A549 (cell line): ENCODE results near the gene EFHC1. TPM values are rescaled to one million over a fixed set of nuclear protein-coding genes. Genes with fewer than 3 reads are reported as not detected.
A peak's percentile ranks its signal among the peaks of the same experiment; 100 is the strongest.

Experiments used
- ATAC-seq, 2 experiments: fragments of 200-7000 bp in 1 of 2; fragments of >200 bp in 1 of 2; cut with Nextera tagmentation in 1 of 2; cut with Tn5 transposase in 1 of 2; 3 replicates each; pipeline versions ENCODE4 v1.8.0 to v1.9.1; 2018 to 2020; ENCODE audit warnings: mild to moderate bottlenecking in 1 of 2, moderate library complexity in 1 of 2
- CTCF ChIA-PET: fragments of 300-600 bp; sonication (Branson Sonifier 250); formaldehyde crosslinking; extraction: SDS; loops from one replicate; lab custom pipeline; 2021; ENCODE audit warnings: antibody characterized with exemption, inconsistent platforms; lab: Yijun Ruan, JAX
- POLR2A ChIA-PET: fragments of 350-600 bp; formaldehyde crosslinking; extraction: SDS; loops from one replicate; lab custom pipeline; 2021; ENCODE audit warnings: antibody characterized with exemption, inconsistent platforms; lab: Yijun Ruan, JAX
- DNase-seq, 2 experiments: peaks; one replicate each; pipeline versions ENCODE4 v3.0.0 to v3.0.0-alpha.2; 2011 to 2016; ENCODE audit warnings: low read depth in 1 of 2, low spot score in 1 of 2
- FAIRE-seq: peaks from 2 replicates; lab custom pipeline; 2011; peaks lifted over from hg19 to GRCh38; lab: Jason Lieb, UNC
- H3K27ac ChIP-seq, 2 experiments: fragments of >200 bp; sonication (Bioruptor Twin); formaldehyde crosslinking; 3 replicates each; pipeline ENCODE4 v1.5.1; 2016 to 2017
- H3K4me1 ChIP-seq: fragments of >200 bp; sonication (Bioruptor Twin); formaldehyde crosslinking; 3 replicates; pipeline ENCODE4 v1.6.1; 2016
- H3K4me2 ChIP-seq: fragments of >200 bp; sonication (Bioruptor Twin); formaldehyde crosslinking; 3 replicates; pipeline ENCODE4 v1.6.1; 2016
- H3K4me3 ChIP-seq: fragments of >200 bp; sonication (Bioruptor Twin); formaldehyde crosslinking; 3 replicates; pipeline ENCODE4 v1.5.1; 2016
- H3K9me3 ChIP-seq: fragments of >200 bp; sonication (Bioruptor Twin); formaldehyde crosslinking; 3 replicates; pipeline ENCODE4 v1.6.1; 2016
- CEBPB ChIP-seq, 2 experiments: fragments of >200 bp in 1 of 2; sonication (Bioruptor Twin) in 1 of 2; formaldehyde crosslinking in 1 of 2; IDR thresholded peaks; 2 replicates each; pipeline ENCODE4 v1.6.1; 2012 to 2016
- FOSB ChIP-seq: fragments of 250-450 bp; sonication (Bioruptor Pico); IDR thresholded peaks from 2 replicates; pipeline ENCODE4 v1.5.0; 2020; ENCODE audit warnings: mild to moderate bottlenecking, moderate library complexity
- FOSL2 ChIP-seq, 2 experiments: fragments of 450-650 bp in 1 of 2; fragments of >200 bp in 1 of 2; sonication (Bioruptor Twin) in 1 of 2; formaldehyde crosslinking; IDR thresholded peaks; 2 replicates each; pipeline versions ENCODE4 v1.5.0 to v1.6.1; 2016 to 2020; ENCODE audit warnings: mild to moderate bottlenecking in 1 of 2, moderate library complexity in 1 of 2
- HOXB13 ChIP-seq: fragments of 250-450 bp; sonication (Bioruptor Pico); IDR thresholded peaks from 2 replicates; pipeline ENCODE4 v1.5.0; 2020; ENCODE audit warnings: low read depth, mild to moderate bottlenecking, moderate library complexity
- JUN ChIP-seq, 2 experiments: fragments of >200 bp; sonication (Bioruptor Twin); formaldehyde crosslinking; IDR thresholded peaks; 2 replicates in 1 of 2; 3 replicates in 1 of 2; pipeline ENCODE4 v1.6.1; 2016 to 2017
- MAFK ChIP-seq: fragments of 450-650 bp; IDR thresholded peaks from 2 replicates; pipeline ENCODE4 v1.6.1; 2014; ENCODE audit not compliant: partially characterized antibody
- NFE2L2 ChIP-seq: fragments of 150-350 bp; conservative IDR thresholded peaks from 2 replicates; pipeline ENCODE4 v1.6.1; 2014; ENCODE audit warnings: low read length
- NPAS2 ChIP-seq: fragments of 250-450 bp; sonication (Bioruptor Pico); IDR thresholded peaks from 2 replicates; pipeline ENCODE4 v1.8.0; 2022; ENCODE audit warnings: mild to moderate bottlenecking, moderate library complexity, borderline replicate concordance
- ZC3H11A ChIP-seq: fragments of 450-650 bp; IDR thresholded peaks from 2 replicates; pipeline ENCODE4 v1.6.1; 2014; ENCODE audit warnings: antibody characterized with exemption, mild to moderate bottlenecking
- ZSCAN20 ChIP-seq: fragments of 250-450 bp; sonication (Bioruptor Pico); IDR thresholded peaks from 2 replicates; pipeline ENCODE4 v1.8.0; 2022; ENCODE audit warnings: mild to moderate bottlenecking, moderate library complexity
- WGBS: methylation state at CpG from one replicate; pipeline ENCODE4 v1.1.6; 2017; ENCODE audit errors: missing lambda C conversion rate; 5-methylcytosine and 5-hydroxymethylcytosine counted together
- polyA plus RNA-seq, 4 experiments: library from polyadenylated mRNA; depleted of rRNA in 3 of 4; stranded (reverse); fragments of >200 nt; fragmentation: RNase III in 1 of 4; extraction: RNeasy Plus Mini Kit Qiagen cat#74134 plus additional on column Dnase treatment in 1 of 4; gene quantifications; 2 replicates in 3 of 4; 3 replicates in 1 of 4; pipeline ENCODE4 v1.2.3, GENCODE V29; 2011 to 2017
- TF ChIP-seq, protein P1 (sequence below): fragments of 250-450 bp; sonication (Bioruptor Pico); IDR thresholded peaks from 2 replicates; pipeline ENCODE4 v1.5.0; 2020; ENCODE audit warnings: low read depth, mild to moderate bottlenecking, moderate library complexity
- TF ChIP-seq, protein P2 (sequence below): fragments of 200-600 bp; sonication (generic); IDR thresholded peaks from 2 replicates; pipeline ENCODE4 v1.6.1; 2016; ENCODE audit warnings: antibody characterized with exemption, mild to moderate bottlenecking, moderate library complexity
- TF ChIP-seq, protein P3 (sequence below): fragments of 150-350 bp; IDR thresholded peaks from 2 replicates; pipeline ENCODE4 v1.6.1; 2014; ENCODE audit warnings: low read depth, mild to moderate bottlenecking, low read length

Gene EFHC1
- polyA plus RNA-seq, 2 of the 4 experiments (the other 2 are of a cell fraction) = 14.0 to 46.7 TPM

DNA sequence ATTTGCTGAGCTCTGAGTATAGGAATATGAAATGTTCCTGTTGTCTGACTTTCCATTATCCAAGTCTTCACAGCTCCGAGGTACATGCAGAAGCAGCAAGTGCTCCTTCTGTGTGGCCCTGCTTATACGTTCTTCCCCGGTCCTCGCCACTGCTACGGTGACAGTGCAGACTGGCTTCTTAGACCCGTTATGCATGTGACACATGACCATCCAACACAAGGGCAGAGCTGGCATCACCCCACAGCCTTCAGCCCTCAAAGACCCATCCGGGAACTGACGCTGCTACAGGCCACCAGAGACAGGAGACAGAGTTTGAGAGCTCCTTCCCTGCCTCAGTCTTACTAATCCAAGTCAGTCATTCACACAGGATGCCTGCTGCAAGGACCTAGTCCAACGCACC lies 86.3 kb downstream of the EFHC1 start:
- no peaks in the 10 kb centered on the region for H3K9me3 ChIP-seq
- no peak for TF ChIP-seq FOSB (CRISPR knock-in tag)
- TF ChIP-seq, protein P1, sequence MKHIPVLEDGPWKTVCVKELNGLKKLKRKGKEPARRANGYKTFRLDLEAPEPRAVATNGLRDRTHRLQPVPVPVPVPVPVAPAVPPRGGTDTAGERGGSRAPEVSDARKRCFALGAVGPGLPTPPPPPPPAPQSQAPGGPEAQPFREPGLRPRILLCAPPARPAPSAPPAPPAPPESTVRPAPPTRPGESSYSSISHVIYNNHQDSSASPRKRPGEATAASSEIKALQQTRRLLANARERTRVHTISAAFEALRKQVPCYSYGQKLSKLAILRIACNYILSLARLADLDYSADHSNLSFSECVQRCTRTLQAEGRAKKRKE (CRISPR knock-in tag) = no peak
- TF ChIP-seq ZC3H11A = no peak
- TF ChIP-seq, protein P2, sequence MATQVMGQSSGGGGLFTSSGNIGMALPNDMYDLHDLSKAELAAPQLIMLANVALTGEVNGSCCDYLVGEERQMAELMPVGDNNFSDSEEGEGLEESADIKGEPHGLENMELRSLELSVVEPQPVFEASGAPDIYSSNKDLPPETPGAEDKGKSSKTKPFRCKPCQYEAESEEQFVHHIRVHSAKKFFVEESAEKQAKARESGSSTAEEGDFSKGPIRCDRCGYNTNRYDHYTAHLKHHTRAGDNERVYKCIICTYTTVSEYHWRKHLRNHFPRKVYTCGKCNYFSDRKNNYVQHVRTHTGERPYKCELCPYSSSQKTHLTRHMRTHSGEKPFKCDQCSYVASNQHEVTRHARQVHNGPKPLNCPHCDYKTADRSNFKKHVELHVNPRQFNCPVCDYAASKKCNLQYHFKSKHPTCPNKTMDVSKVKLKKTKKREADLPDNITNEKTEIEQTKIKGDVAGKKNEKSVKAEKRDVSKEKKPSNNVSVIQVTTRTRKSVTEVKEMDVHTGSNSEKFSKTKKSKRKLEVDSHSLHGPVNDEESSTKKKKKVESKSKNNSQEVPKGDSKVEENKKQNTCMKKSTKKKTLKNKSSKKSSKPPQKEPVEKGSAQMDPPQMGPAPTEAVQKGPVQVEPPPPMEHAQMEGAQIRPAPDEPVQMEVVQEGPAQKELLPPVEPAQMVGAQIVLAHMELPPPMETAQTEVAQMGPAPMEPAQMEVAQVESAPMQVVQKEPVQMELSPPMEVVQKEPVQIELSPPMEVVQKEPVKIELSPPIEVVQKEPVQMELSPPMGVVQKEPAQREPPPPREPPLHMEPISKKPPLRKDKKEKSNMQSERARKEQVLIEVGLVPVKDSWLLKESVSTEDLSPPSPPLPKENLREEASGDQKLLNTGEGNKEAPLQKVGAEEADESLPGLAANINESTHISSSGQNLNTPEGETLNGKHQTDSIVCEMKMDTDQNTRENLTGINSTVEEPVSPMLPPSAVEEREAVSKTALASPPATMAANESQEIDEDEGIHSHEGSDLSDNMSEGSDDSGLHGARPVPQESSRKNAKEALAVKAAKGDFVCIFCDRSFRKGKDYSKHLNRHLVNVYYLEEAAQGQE = no peak
- TF ChIP-seq NPAS2 (CRISPR knock-in tag) = no peak
- TF ChIP-seq, all 56 proteins: peak for 0
- FAIRE-seq (no peak), DNase-seq (no peak), ATAC-seq (no peak)
- H3K4me2 ChIP-seq = no peak overlapping the region
- peak overlapping the region in 1 of 2 experiments; percentile 97; a peak in 3 of 6 replicates for H3K27ac ChIP-seq
- WGBS = 79% methylated on average over 9 of the region's 9 CpGs
- H3K4me3 ChIP-seq = no peak overlapping the region
- ChIA-PET POLR2A (no interaction called here), CTCF (interaction anchor here (0.8 kb wide), 1 partner anchor 90 kb away, joined by 4 read pairs; no protein-coding TSS in a partner anchor)
- peaks cover 46% of the 10 kb centered on the region for H3K4me1 ChIP-seq

DNA sequence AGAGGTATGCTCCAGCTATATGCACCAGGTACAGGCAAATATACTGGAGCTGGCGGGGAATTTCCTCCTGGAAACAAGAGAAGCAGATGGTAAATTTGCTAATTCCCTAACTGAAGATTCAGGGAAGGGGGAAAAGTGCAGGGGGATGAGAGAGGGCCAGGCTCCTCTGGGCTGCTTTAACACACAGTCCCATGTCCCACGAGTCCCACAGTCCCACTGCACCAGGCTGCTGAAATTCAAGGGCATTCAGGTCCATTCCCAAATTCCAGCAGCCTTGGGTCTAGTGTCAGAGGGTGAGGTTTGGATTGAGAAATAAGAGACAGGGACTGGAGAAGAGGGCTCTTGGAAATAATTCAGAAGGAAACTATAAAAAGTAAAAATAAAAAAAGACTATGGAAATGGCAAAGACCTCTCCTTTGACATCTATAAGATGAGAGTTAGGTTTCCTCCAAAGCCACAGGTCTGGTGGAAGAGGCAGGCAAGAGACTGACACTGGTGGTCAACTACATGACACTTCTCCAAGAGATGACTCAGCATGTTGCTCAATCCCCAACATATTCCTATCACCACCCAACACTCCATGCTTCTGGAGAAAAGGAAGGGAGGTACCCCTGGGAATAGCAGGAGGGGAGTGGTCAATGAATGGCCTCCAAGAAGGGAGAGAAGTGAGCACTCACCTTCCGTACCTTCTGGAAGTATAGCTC lies 87.6 kb downstream of the EFHC1 start:
- peak overlapping the region; percentile 32; the same call in 2 of the 3 replicates for H3K4me2 ChIP-seq
- DNase-seq = peak in 1 of 2 experiments; percentile 26

DNA sequence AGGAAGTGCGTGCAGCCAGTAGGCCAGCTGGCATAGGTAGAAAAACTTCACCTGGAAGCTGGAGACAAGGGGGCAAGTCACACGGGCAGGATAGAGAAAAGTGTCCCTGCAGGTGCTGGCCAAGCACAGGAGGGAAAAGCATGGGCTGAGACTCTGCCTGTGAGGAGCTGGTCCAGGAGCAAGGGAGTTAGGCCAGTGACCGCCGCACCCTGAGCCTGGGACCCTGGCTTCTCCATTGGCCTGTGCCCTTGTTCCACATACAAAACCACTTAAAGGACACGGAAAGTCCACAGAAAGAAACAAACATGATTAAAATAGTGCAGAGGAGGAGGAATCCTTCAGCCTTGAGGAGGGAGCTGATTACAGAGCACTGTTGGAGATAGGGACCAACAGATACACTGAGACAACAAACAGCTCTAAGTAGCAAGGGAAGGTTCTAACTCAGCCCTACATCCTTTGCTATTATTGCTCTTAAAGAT lies 88.2 kb downstream of the EFHC1 start:
- Histone ChIP-seq H3K4me1 (peaks cover 54% of the 10 kb centered on the region), H3K4me3 (no peak overlapping the region), H3K27ac (peak overlapping the region; percentile 55 to 78), H3K9me3 (no peaks in the 10 kb centered on the region)
- CTCF ChIA-PET = interaction anchor here (0.9 to 1.8 kb wide), 2 partner anchors 68 to 143 kb away, joined by 3 to 5 read pairs; partner anchors contain the start of gene TRAM2
- POLR2A ChIA-PET = no interaction called here
- no peak for ATAC-seq
- 92% methylated on average over 5 of the region's 5 CpGs for WGBS
- TF ChIP-seq, protein P3, sequence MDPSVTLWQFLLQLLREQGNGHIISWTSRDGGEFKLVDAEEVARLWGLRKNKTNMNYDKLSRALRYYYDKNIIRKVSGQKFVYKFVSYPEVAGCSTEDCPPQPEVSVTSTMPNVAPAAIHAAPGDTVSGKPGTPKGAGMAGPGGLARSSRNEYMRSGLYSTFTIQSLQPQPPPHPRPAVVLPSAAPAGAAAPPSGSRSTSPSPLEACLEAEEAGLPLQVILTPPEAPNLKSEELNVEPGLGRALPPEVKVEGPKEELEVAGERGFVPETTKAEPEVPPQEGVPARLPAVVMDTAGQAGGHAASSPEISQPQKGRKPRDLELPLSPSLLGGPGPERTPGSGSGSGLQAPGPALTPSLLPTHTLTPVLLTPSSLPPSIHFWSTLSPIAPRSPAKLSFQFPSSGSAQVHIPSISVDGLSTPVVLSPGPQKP = no peak
- TF ChIP-seq JUN (IDR thresholded peaks at IDR 0.05) (no peak), HOXB13 (no peak)
- TF ChIP-seq, all 56 proteins: peak for 0
- H3K4me2 ChIP-seq = peak overlapping the region; percentile 32; the same call in 2 of the 3 replicates
- DNase-seq (no peak), FAIRE-seq (no peak)

More for the DNA sequence above, 87.6 kb downstream of the EFHC1 start:
- POLR2A ChIA-PET = no interaction called here
- Histone ChIP-seq H3K9me3 (no peaks in the 10 kb centered on the region), H3K27ac (peak overlapping the region; percentile 55 to 78), H3K4me1 (peaks cover 54% of the 10 kb centered on the region), H3K4me3 (no peak overlapping the region)
- no peak for ATAC-seq
- CTCF ChIA-PET = interaction anchor here (0.8 to 1.8 kb wide), 3 partner anchors 68 to 143 kb away, joined by 3 to 5 read pairs (median 4); partner anchors contain the start of gene TRAM2
- TF ChIP-seq CEBPB (IDR thresholded peaks at IDR 0.05) = peak; percentile 5 to 78; a peak in 2 of 4 replicates
- TF ChIP-seq FOSL2 (IDR thresholded peaks at IDR 0.05) = no peak
- TF ChIP-seq FOSL2 (CRISPR knock-in tag; IDR thresholded peaks at IDR 0.05) = 0 out of 2 replicates have a peak, but pooled peaks have one; percentile 30
- TF ChIP-seq, protein P3 = no peak
- TF ChIP-seq MAFK = peak; percentile 86
- TF ChIP-seq NFE2L2 = peak; percentile 62
- TF ChIP-seq ZSCAN20 = no peak
- no peak for FAIRE-seq
- 79% methylated on average over 2 of the region's 3 CpGs for WGBS
